Brain microvascular endothelial cell (primary cell): ENCODE results near the gene INPP4B.

ENCODE experiments used
- DNase-seq: peaks from one replicate; pipeline ENCODE4 v3.0.0-alpha.2; 2020
- H3K27ac ChIP-seq: fragments of 250-450 bp; sonication (Bioruptor Pico); 2 replicates; pipeline ENCODE4 v1.5.1; 2020; ENCODE audit warnings: mild to moderate bottlenecking, moderate library complexity
- H3K27me3 ChIP-seq: fragments of 250-450 bp; sonication (Bioruptor Pico); replicated peaks from 2 replicates; pipeline ENCODE4 v1.5.1; 2020; ENCODE audit warnings: mild to moderate bottlenecking
- H3K36me3 ChIP-seq: fragments of 250-450 bp; sonication (Bioruptor Pico); replicated peaks from 2 replicates; pipeline ENCODE4 v1.5.1; 2020; ENCODE audit warnings: mild to moderate bottlenecking
- H3K4me3 ChIP-seq: 2 replicates; pipeline ENCODE4 v1.5.1; 2011; ENCODE audit warnings: low read depth, mild to moderate bottlenecking, control low read depth, low read length, moderate library complexity
- in situ Hi-C: cut with HindIII; loops from 2 replicates; pipeline ENCODE4 v1.10.0; 2017; ENCODE audit warnings: low sequenced_read_pairs, low pct_ligation_motif_present
- TF ChIP-seq, protein P1 (sequence below): IDR thresholded peaks from 2 replicates; pipeline ENCODE4 v1.5.1; 2011; ENCODE audit warnings: low read depth, mild to moderate bottlenecking, moderate library complexity, low read length, control low read depth, inconsistent platforms; ENCODE audit errors: missing control alignments

INPP4B gene

DNA sequence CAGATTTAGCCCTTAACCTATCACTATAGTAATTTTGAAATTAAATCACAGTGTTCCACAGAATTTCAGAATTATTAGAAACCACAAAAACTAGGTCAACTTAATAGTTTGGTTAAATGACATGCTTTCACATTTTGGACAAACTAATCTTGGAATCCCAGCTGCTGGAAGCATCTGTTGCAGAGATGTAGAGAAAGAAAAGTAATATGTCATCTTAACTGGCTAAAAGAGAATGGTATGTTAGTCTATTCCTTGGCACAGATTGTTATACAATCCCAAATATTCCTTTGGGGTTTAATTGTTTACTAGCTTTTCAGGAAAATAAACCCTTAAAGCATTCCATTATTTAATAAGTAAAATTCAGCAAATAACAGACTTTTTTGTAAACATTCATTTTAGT is 689.8 kb downstream of the INPP4B start:
- Histone ChIP-seq H3K4me3 (no peak overlapping the region), H3K27ac (no peak overlapping the region), H3K36me3 (no peaks in the 10 kb centered on the region), H3K27me3 (no peaks in the 10 kb centered on the region)
- TF ChIP-seq, protein P1, sequence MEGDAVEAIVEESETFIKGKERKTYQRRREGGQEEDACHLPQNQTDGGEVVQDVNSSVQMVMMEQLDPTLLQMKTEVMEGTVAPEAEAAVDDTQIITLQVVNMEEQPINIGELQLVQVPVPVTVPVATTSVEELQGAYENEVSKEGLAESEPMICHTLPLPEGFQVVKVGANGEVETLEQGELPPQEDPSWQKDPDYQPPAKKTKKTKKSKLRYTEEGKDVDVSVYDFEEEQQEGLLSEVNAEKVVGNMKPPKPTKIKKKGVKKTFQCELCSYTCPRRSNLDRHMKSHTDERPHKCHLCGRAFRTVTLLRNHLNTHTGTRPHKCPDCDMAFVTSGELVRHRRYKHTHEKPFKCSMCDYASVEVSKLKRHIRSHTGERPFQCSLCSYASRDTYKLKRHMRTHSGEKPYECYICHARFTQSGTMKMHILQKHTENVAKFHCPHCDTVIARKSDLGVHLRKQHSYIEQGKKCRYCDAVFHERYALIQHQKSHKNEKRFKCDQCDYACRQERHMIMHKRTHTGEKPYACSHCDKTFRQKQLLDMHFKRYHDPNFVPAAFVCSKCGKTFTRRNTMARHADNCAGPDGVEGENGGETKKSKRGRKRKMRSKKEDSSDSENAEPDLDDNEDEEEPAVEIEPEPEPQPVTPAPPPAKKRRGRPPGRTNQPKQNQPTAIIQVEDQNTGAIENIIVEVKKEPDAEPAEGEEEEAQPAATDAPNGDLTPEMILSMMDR = no peak
- in situ Hi-C loops = no loop called here
- DNase-seq = no peak

- DNase-seq = no peak
- Histone ChIP-seq H3K4me3 (no peak overlapping the region), H3K27me3 (no peaks in the 10 kb centered on the region), H3K36me3 (no peaks in the 10 kb centered on the region), H3K27ac (no peak overlapping the region)
- in situ Hi-C loops = no loop called here
- TF ChIP-seq, protein P1 = no peak
These were observed 690.8 kb downstream of the INPP4B start for GRCh38 chr4:142155347-142155746.

DNA sequence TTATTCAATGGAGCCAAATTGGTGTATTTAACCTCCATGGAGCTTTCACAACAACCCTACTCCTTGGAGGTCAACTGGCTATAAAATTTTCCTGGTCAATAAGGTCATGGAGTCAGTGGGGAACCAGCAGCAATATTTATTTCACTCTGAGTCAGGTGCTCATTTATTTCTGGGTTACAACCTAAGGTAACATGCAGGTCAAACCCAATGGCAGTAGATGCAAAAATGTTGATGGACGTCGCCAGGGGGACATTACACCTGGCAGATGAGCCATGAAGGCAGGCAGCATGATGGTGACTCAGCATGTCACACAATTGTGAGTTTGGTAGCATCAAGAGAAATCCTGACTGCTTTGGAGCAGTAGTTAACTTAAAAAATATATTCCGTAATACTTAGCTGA is 695.6 kb downstream of the INPP4B start:
- Histone ChIP-seq H3K36me3 (no peaks in the 10 kb centered on the region), H3K27me3 (no peaks in the 10 kb centered on the region)
- in situ Hi-C loops = no loop called here

DNA sequence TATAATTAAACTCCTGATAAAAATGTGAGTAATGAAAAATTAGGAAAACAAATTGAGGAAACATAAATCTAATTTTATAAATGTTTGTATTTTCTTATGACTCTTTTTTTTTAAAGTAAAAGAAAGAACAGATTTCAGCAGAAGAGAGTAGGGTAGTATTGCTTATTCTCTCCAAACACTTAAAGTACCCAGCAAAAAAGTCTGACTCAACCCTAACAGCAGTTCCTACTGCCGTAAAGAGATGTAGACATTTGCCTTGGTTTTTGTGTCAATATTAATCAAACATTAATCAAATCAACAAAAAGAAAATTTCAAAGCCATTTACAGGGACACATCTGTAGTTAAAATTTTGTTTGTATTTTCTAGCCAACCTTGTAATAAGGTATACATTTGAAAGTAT is 701.3 kb downstream of the INPP4B start:
- TF ChIP-seq, protein P1 = no peak
- no peaks in the 10 kb centered on the region for H3K36me3 ChIP-seq
- no peaks in the 10 kb centered on the region for H3K27me3 ChIP-seq
- no peak overlapping the region for H3K4me3 ChIP-seq
- DNase-seq = no peak
- H3K27ac ChIP-seq = no peak overlapping the region
- in situ Hi-C loops = no loop called here

More for the DNA sequence above, 695.6 kb downstream of the INPP4B start:
- Histone ChIP-seq H3K4me3 (no peak overlapping the region), H3K27ac (no peak overlapping the region)
- no peak for DNase-seq
- TF ChIP-seq, protein P1 = no peak

- Histone ChIP-seq H3K4me3 (no peak overlapping the region), H3K36me3 (no peaks in the 10 kb centered on the region), H3K27ac (no peak overlapping the region), H3K27me3 (no peaks in the 10 kb centered on the region)
- TF ChIP-seq, protein P1 = no peak
- in situ Hi-C loops = no loop called here
- no peak for DNase-seq
These were observed 703.6 kb downstream of the INPP4B start for GRCh38 chr4:142142366-142143054.

DNA sequence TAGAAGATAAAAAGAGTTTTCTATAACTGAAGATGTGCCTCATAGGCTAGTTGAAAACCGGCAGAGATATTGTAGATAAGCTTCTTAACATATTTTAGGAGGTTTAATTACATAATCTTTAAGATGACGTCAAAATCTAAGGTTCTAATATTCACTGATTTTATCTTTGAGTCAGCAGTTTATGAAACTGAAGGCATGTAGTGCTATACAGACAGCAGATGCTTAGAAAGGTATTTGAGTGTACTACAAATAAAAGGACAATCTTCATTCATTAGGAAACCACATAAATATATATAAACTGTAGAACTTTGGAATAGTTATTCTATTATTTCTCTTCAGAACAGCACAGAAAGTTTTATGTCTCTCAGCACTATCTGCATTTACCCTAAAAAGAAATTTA is 704.9 kb downstream of the INPP4B start:
- no peak for DNase-seq
- TF ChIP-seq, protein P1 = no peak
- no peaks in the 10 kb centered on the region for H3K36me3 ChIP-seq
- in situ Hi-C loops = no loop called here
- H3K27ac ChIP-seq = no peak overlapping the region
- H3K4me3 ChIP-seq = no peak overlapping the region
- no peaks in the 10 kb centered on the region for H3K27me3 ChIP-seq
